Ishikawa (cell line): ENCODE results near the gene LYST.

Source experiments
- EGR1 ChIP-seq: IDR thresholded peaks from 2 replicates; pipeline ENCODE4 v1.6.1; 2012
- EP300 ChIP-seq: IDR thresholded peaks from 2 replicates; pipeline ENCODE4 v1.6.1; 2012; ENCODE audit warnings: borderline replicate concordance
- RAD21 ChIP-seq: IDR thresholded peaks from 2 replicates; pipeline ENCODE4 v1.6.1; 2012; ENCODE audit warnings: low read depth
- ZBTB7A ChIP-seq: IDR thresholded peaks from 2 replicates; pipeline ENCODE4 v1.6.1; 2012; ENCODE audit warnings: low read depth
- TF ChIP-seq, protein P1 (sequence below): IDR thresholded peaks from 2 replicates; pipeline ENCODE4 v1.6.1; 2012

- TF ChIP-seq RAD21 (no peak), EP300 (no peak), EGR1 (no peak), ZBTB7A (no peak)
- TF ChIP-seq, protein P1, sequence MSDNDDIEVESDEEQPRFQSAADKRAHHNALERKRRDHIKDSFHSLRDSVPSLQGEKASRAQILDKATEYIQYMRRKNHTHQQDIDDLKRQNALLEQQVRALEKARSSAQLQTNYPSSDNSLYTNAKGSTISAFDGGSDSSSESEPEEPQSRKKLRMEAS: no peak
These were observed 120.5 kb downstream of the LYST start for GRCh38 chr1:235746245-235746644.
